Measurements from ENCODE around the gene TEKT3.

Gene TEKT3

DNA sequence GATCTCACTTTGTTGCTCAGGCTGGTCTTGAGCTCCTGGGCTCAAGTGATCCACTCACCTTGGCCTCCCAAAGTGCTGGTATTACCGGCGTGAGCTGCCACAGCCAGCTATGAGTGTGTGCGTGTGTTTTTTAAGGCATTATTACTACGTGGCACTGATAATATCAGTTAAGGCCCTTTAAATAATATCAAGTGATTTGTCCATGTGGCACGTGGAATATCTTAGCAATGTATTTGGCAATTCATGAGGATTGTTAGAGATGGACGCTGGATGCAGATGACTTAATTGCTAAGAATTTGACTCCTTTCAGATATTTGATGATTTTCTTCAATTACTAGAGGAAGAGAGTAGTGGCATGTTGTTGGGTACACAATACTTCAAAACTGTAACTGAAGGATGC is 50.8 kb downstream of the TEKT3 start:
- no peaks in the 10 kb centered on the region for H3K36me3 ChIP-seq
- H3K27me3 ChIP-seq (ENCODE audit: insufficient read depth, low read depth, severe bottlenecking): peaks cover 4% of the 10 kb centered on the region
- H3K27ac ChIP-seq: no peak overlapping the region
- H3K9me3 ChIP-seq (ENCODE audit: severe bottlenecking): no peaks in the 10 kb centered on the region
- DNase-seq: no peak
- H3K4me3 ChIP-seq (ENCODE audit: low read depth, low read length): no peak overlapping the region
- TF ChIP-seq, protein P1, sequence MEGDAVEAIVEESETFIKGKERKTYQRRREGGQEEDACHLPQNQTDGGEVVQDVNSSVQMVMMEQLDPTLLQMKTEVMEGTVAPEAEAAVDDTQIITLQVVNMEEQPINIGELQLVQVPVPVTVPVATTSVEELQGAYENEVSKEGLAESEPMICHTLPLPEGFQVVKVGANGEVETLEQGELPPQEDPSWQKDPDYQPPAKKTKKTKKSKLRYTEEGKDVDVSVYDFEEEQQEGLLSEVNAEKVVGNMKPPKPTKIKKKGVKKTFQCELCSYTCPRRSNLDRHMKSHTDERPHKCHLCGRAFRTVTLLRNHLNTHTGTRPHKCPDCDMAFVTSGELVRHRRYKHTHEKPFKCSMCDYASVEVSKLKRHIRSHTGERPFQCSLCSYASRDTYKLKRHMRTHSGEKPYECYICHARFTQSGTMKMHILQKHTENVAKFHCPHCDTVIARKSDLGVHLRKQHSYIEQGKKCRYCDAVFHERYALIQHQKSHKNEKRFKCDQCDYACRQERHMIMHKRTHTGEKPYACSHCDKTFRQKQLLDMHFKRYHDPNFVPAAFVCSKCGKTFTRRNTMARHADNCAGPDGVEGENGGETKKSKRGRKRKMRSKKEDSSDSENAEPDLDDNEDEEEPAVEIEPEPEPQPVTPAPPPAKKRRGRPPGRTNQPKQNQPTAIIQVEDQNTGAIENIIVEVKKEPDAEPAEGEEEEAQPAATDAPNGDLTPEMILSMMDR (IDR thresholded peaks at IDR 0.05; ENCODE audit: low read depth, low read length): no peak

DNA sequence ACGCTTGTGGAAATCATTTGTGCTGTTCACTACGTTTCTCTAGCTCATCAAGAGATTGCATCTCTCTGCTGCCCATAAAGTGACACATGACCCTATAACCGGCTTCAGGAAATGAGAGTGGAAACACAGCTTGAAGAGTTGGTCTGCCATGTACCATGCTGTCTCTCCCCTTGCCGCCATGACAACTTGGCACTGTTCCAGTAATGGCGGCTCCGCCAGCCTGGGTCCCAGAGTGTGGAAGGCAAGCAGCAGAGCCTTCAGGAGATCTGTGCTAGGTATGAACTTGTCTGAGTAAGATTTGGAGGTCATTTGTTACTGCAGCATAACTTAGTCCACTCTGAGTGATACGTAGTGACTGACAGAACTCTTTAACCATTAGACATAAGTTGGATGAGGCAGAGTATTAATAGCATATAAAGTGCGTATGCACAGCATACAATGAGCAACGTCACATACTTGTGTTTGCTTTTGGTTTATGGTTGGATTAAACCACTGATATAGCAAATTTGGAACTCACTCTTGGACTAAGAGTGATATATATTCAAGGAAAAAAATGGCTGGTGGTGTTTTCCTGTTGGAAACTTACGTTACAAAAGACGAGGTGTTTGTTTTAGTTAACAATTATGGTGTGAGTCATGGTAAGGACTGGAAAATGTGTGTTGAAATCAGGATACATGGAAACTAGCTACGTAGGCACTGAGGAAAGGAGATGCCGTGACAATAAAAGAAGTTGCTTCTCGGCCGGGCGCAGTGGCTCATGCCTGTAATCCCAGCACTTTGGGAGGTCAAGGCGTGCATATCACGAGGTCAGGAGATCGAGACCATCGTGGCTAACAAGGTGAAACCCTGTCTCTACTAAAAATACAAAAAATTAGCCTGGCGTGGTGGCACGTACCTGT is 51.9 kb downstream of the TEKT3 start:
- DNase-seq: no peak

DNA sequence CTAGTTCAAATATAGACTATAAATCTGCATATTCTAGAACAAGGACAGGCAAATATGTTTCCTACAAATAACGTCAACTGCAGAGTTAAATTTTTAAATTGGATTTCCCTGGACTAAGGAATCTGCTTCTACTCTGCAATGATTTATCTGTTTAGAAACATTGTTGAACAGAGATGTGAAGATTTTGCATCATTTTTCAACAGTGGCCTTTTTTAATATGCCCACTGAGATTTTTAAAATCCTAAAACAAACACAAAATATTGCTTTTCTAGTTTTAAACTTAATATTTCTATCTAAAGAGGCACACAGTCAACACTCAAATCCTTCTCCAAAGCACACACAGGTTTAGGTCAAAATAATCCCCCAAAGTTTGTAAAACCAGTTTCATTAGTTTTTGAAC is 52.5 kb downstream of the TEKT3 start:
- Histone ChIP-seq H3K4me3 (ENCODE audit: low read depth, low read length) (no peak overlapping the region), H3K36me3 (no peaks in the 10 kb centered on the region), H3K27me3 (ENCODE audit: insufficient read depth, low read depth, severe bottlenecking) (peaks cover 4% of the 10 kb centered on the region), H3K9me3 (ENCODE audit: severe bottlenecking) (no peaks in the 10 kb centered on the region), H3K27ac (no peak overlapping the region)
- TF ChIP-seq, protein P1 (IDR thresholded peaks at IDR 0.05; ENCODE audit: low read depth, low read length): no peak
- no peak for DNase-seq

More for the DNA sequence above, 51.9 kb downstream of the TEKT3 start:
- H3K36me3 ChIP-seq: no peaks in the 10 kb centered on the region
- H3K9me3 ChIP-seq (ENCODE audit: severe bottlenecking): no peaks in the 10 kb centered on the region
- H3K4me3 ChIP-seq (ENCODE audit: low read depth, low read length): no peak overlapping the region
- TF ChIP-seq, protein P1 (IDR thresholded peaks at IDR 0.05; ENCODE audit: low read depth, low read length): no peak
- H3K27ac ChIP-seq: no peak overlapping the region
- H3K27me3 ChIP-seq (ENCODE audit: insufficient read depth, low read depth, severe bottlenecking): peaks cover 4% of the 10 kb centered on the region

DNA sequence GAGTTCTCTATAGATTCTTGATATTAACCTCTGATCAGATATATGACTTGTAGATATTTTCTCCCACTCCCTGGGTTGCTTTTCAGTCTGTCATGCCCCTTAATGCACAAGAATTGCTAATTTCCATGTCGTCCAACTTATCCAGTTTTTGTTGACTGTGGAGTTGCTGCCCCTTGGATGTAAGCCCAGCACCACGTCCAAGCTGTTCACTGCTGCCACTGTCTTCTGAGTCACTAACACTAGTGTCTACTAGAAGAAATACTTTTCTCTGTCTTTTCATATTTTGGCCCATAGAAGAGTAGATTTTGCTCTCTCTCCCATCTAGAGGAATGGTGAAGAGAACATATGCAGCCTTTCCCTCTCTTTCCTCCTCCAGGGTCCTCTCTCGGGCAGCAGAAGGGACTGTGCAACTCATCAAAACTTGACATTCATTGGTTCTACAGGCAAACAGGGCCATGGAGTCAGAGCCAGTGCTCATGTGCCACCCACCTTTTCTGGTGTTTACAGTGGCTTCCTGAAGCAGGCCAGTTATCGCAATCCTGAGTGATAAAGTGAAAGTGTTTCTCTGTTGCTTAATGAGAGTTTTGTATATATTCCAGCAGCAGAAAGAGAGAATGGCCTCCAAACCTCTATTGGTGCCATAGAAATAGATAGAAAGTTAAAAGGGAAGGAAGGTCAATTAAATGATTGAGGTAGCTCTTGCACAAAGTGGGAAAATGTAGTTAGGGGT is 53.7 kb downstream of the TEKT3 start:
- H3K9me3 ChIP-seq (ENCODE audit: severe bottlenecking): no peaks in the 10 kb centered on the region
- no peak for DNase-seq
- H3K27ac ChIP-seq: no peak overlapping the region
- TF ChIP-seq, protein P1 (IDR thresholded peaks at IDR 0.05; ENCODE audit: low read depth, low read length): no peak
- H3K27me3 ChIP-seq (ENCODE audit: insufficient read depth, low read depth, severe bottlenecking): peaks cover 4% of the 10 kb centered on the region
- no peak overlapping the region for H3K4me3 ChIP-seq (ENCODE audit: low read depth, low read length)
- H3K36me3 ChIP-seq: no peaks in the 10 kb centered on the region

DNA sequence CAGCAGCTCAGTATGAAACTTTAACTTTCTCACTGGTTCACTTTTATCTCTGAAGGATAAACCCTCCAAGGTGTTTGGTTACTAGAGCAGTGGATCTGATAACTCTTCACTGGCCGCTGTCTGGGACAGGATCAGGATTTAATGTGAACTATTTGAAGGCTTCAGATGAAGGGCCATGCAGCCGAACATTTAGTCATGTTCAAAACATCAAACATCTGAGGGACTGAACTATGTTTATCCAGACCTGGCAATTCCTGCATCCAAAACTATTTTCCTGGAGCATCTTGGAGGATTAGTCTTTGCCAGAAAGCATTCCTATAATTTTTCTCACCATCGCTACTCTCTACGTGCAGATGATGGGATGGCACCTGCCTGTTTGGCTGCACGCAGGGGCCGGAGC is 55.9 kb downstream of the TEKT3 start:
- TF ChIP-seq, protein P1 (IDR thresholded peaks at IDR 0.05; ENCODE audit: low read depth, low read length): no peak
- Histone ChIP-seq H3K27ac (no peak overlapping the region), H3K27me3 (ENCODE audit: insufficient read depth, low read depth, severe bottlenecking) (peaks cover 4% of the 10 kb centered on the region), H3K9me3 (ENCODE audit: severe bottlenecking) (no peaks in the 10 kb centered on the region), H3K36me3 (no peaks in the 10 kb centered on the region), H3K4me3 (ENCODE audit: low read depth, low read length) (no peak overlapping the region)
- no peak for DNase-seq

Data from WERI-Rb-1 (cell line).